NCI-H2227 (cell line): ENCODE data around the gene UGCG.
"Not testable (repeated sequence)": the region's sequence is repeated elsewhere in the genome, so short reads cannot be mapped to it uniquely, and the experiment has no call there.

Source experiments
- DNase-seq: peaks from one replicate; lab custom pipeline; 2025; ENCODE audit not compliant: unreplicated experiment; lab: John Stamatoyannopoulos, UW

UGCG gene

GRCh38 chr9:111890334-111890733 lies 6.3 kb upstream of the UGCG start:
- DNase-seq: no peak

- DNase-seq: not testable (repeated sequence)
Measured at GRCh38 chr9:111890867-111891266, 5.7 kb upstream of the UGCG start.

GRCh38 chr9:111891910-111892499 lies 4.6 kb upstream of the UGCG start:
- no peak for DNase-seq

DNA sequence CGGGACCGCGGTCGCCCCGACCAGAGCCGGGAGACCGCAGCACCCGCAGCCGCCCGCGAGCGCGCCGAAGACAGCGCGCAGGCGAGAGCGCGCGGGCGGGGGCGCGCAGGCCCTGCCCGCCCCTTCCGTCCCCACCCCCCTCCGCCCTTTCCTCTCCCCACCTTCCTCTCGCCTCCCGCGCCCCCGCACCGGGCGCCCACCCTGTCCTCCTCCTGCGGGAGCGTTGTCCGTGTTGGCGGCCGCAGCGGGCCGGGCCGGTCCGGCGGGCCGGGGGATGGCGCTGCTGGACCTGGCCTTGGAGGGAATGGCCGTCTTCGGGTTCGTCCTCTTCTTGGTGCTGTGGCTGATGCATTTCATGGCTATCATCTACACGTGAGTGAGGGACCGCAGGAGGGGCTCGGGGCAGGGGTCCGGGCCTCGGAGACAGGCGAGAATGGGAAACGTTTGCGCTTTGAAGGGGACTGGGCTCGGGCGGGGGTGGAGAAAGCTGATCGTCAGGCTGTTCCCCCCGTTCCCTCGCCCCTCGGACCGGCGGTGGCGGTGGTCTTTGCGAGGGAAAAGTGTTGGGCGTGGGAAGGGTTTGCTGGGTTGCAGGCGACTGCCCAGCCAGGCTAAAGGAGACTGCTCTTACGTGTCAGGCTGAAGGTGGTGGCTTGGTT lies 457 bp downstream of the UGCG start:
- peak; percentile 56 for DNase-seq

DNA sequence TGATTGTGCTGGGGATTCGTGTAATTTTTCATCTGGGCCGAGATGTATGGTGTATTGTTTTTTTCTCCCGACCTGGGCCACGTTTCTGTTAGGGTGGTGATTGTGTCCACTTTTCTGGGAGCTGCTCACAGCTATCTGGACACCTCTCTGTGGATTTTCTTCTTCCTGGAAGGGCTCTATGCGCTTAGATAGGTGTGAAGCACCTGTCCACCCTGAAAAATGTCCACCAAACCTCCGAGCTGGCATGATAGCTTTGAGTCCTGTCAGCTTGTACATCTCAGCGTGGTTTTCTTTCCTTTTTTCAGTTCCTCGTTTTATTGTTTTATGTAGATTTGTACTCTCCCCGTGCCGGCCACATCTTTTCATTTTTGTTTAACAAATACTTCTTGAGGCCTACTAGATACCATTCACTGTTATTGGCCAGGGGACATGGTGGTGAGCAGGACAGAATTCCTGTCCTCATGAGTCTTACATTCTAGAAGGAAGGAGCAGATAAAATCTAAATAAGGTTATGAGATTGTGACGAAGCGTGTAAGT lies 1.1 kb downstream of the UGCG start:
- DNase-seq: no peak

- no peak for DNase-seq
Measured at GRCh38 chr9:111898331-111899096, 1.9 kb downstream of the UGCG start.

DNA sequence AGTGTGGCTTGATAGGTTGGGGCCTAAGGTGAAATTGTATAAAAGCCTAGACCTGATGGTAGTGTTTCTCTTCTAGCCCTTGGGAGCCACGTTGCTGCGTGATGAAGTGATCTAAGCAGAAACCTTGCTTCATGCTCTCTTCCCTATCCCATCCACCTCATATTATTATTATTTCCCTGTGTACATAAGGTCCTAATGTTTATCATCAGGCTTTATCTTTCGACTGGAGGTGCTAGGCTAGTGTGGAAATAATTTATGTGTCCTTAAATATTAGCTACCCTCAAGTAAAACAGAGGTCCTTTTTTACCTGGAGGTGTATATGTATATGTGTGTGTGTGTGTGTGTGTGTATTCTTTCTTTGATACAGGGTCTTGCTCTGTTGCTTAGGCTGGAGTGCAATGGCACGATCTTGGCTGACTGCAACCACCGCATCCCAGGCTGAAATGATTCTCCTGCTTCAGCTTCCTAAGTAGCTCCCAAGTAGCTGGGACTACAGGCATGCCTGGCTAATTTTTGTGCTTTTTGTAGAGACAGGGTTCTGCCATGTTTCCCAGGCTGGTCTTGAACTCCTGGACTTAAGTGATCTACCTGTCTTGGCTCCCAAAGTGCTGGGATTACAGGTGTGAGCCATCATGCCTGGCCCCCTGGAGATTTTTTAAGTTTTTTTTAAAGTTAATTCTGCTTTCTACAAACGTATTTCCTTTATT lies 3.7 kb downstream of the UGCG start:
- no peak for DNase-seq

GRCh38 chr9:111900858-111901612 lies 4.4 kb downstream of the UGCG start:
- DNase-seq: no peak

- no peak for DNase-seq
Measured at GRCh38 chr9:111902391-111903139, 6.0 kb downstream of the UGCG start.

- DNase-seq: not testable (repeated sequence)
Measured at GRCh38 chr9:111903535-111903934, 6.9 kb downstream of the UGCG start.

DNA sequence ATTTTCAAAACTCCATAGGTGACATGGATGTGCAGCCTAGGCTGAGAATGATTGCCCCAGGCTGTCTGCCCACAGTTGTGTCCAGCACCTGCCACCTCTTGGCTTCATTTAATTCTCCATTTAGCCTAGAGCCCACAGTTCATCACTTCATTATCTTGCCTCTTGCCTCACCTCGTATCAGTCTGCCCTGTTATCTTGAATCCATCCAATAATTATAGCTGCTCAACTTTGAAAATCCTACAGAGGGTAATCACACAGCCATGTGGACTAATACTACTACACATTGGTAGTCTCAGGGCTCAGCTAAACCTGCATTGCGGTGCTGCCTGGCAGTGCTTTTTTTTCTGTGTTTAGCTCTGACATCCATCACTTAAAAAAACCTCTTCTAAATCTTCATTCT lies 7.4 kb downstream of the UGCG start:
- no peak for DNase-seq

GRCh38 chr9:111904891-111905291 lies 8.3 kb downstream of the UGCG start:
- DNase-seq: no peak

DNA sequence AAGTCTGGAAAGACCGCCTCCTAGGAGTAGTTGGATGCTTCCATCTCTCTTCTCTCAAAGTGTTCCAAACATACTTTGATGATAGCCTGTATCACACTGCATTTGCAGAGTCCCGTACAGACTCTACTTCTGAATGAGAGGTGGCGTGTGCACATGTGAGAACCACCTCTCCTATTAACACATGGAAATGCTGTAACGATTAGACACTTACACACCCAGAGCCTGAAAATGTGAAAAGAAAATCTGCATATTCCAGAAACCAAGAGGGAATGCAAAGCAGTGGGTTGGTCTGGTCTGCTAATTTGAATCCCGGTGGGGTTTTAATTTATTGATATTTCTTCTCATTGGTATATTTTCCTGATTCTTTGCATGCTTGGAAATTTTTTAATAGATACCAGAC lies 10.5 kb downstream of the UGCG start:
- DNase-seq: no peak

- DNase-seq: no peak
Measured at GRCh38 chr9:111909444-111909843, 12.8 kb downstream of the UGCG start.

DNA sequence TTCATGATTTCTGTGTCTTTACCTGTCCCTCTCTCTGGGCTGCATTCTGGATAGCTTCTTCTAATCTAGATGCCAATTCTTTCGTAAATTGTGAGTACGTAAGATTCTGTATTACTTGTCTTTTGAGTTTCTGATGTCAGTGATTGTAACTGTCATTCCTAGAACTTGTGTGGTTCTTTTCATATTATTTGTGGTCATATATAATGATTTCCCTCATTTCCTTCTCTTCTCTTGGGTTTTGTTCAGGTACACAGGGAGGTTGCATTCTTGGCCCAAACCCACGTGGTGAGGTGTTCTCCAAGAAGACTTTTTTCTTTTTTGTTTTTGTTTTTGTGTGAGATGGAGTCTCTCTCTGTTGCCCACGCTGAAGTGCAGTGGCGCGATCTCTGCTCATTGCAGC lies 13.8 kb downstream of the UGCG start:
- DNase-seq: no peak

DNA sequence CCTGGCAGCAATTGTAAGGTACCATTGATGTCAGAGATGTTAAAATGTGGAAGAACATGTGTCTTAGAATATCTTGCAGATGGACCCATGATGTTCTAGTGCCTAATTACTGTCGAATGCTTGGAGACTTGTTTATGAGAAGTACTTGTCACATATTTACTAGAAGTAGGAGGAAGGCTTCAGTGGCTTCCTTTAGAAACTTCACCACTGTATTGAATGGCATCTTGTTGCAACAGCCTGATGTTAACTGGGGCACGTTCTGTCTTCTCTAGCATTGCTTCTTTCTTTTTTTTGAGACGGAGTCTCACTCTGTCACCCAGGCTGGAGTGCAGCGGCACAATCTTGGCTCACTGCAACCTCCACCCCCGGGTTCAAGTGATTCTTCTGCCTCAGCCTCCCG lies 16.5 kb downstream of the UGCG start:
- DNase-seq: no peak

GRCh38 chr9:111914749-111915424 lies 18.3 kb downstream of the UGCG start:
- peak; percentile 27 for DNase-seq

DNA sequence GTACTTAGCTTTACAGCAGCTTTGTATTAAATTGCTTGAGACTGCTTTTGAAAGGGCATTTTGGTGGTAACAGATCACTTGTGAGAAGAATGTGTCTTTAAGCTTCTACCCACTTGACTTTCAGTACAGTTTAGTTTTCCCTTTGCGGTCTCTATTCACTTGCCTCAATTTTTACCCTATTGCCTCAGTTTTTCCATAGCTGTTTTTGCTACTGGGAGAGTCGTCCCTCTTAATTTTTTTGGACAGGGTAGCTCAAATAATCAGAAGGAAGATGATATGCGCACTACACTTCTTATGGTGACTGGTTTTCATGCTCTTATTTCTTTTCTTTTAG lies 18.8 kb downstream of the UGCG start:
- DNase-seq: no peak

GRCh38 chr9:111916234-111916645 lies 19.6 kb downstream of the UGCG start:
- DNase-seq: no peak

DNA sequence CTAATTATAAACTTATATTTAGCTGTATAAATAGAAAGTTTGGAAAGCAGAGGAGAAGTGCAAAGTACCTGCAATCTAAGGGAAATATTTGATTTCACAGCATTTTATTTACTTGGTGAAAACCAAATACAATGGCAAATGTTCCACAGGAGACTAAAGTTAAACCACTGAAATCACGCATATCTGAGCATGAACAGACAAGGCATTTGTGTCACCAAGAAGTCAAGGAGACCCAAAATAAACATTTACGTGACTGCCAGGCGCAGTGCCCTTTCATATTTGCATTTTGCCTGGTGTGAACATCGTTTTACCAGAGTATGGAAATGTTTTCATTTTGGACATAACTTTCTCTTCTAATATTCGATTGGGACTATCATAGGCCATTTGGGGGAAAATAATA lies 20.6 kb downstream of the UGCG start:
- no peak for DNase-seq
